ENCODE measurements around the gene MARVELD2.

The MARVELD2 gene

GRCh38 chr5:69493396-69494133 is 78.6 kb downstream of the MARVELD2 start (continued):
- no peak for TF ChIP-seq ZNF449 (tag by site-specific recombination; IDR thresholded peaks at IDR 0.05)
- TF ChIP-seq ZNF561 (tag by site-specific recombination; IDR thresholded peaks at IDR 0.05; ENCODE audit: borderline replicate concordance): no peak; the same call in 1 of the 2 replicates
- no peak; the same call in 1 of the 2 replicates for TF ChIP-seq ZNF692 (tag by site-specific recombination; IDR thresholded peaks at IDR 0.05)
- no peak for TF ChIP-seq KLF7 (tag by site-specific recombination; IDR thresholded peaks at IDR 0.05; ENCODE audit: borderline replicate concordance)
- no peak for TF ChIP-seq ZNF623 (tag by site-specific recombination; IDR thresholded peaks at IDR 0.05)
- TF ChIP-seq ZNF624 (tag by site-specific recombination; IDR thresholded peaks at IDR 0.05): no peak
- TF ChIP-seq HOXD13 (CRISPR knock-in tag; IDR thresholded peaks at IDR 0.05; ENCODE audit: borderline replicate concordance): no peak
- TF ChIP-seq ZNF426 (tag by site-specific recombination; IDR thresholded peaks at IDR 0.05): no peak
- no peak for TF ChIP-seq ZNF701 (tag by site-specific recombination; IDR thresholded peaks at IDR 0.05)
- TF ChIP-seq ZNF2 (tag by site-specific recombination; IDR thresholded peaks at IDR 0.05): peak; percentile 26; the same call in 1 of the 2 replicates
- TF ChIP-seq ZNF23 (tag by site-specific recombination; IDR thresholded peaks at IDR 0.05; ENCODE audit: borderline replicate concordance): no peak
- TF ChIP-seq HOXC10 (CRISPR knock-in tag; IDR thresholded peaks at IDR 0.05): no peak
- TF ChIP-seq ZSCAN5A (tag by site-specific recombination; IDR thresholded peaks at IDR 0.05): no peak
- TF ChIP-seq KLF9 (tag by site-specific recombination; IDR thresholded peaks at IDR 0.05; ENCODE audit: low read depth): peak; percentile 40; the same call in 1 of the 2 replicates
- no peak for TF ChIP-seq ZNF26 (tag by site-specific recombination; IDR thresholded peaks at IDR 0.05)
- peak; percentile 56; the same call in 1 of the 2 replicates for TF ChIP-seq KLF10 (tag by site-specific recombination; IDR thresholded peaks at IDR 0.05)
- TF ChIP-seq ZNF366 (tag by site-specific recombination; conservative IDR thresholded peaks at IDR 0.05): no peak
- TF ChIP-seq ZBTB7A (tag by site-specific recombination; IDR thresholded peaks at IDR 0.05; ENCODE audit: low read depth): 0 out of 2 replicates have a peak, but pooled peaks have one; percentile 4
- TF ChIP-seq ZNF660 (tag by site-specific recombination; IDR thresholded peaks at IDR 0.05): peak; percentile 67; the same call in 1 of the 2 replicates
- TF ChIP-seq ZNF626 (tag by site-specific recombination; IDR thresholded peaks at IDR 0.05): no peak
- no peak for TF ChIP-seq ZNF169 (tag by site-specific recombination; IDR thresholded peaks at IDR 0.05)
- TF ChIP-seq ZNF785 (tag by site-specific recombination; IDR thresholded peaks at IDR 0.05): no peak
- no peak for TF ChIP-seq SP7 (tag by site-specific recombination; IDR thresholded peaks at IDR 0.05)
- no peak for TF ChIP-seq ZNF473 (tag by site-specific recombination; IDR thresholded peaks at IDR 0.05)
- TF ChIP-seq TRIM28 (IDR thresholded peaks at IDR 0.05; ENCODE audit: borderline replicate concordance, low read length): no peak
- TF ChIP-seq ZNF585B (tag by site-specific recombination; IDR thresholded peaks at IDR 0.05): 0 out of 2 replicates have a peak, but pooled peaks have one; percentile 15
- TF ChIP-seq FEZF1 (tag by site-specific recombination; IDR thresholded peaks at IDR 0.05): no peak
- TF ChIP-seq ZNF354C (tag by site-specific recombination; IDR thresholded peaks at IDR 0.05; ENCODE audit: borderline replicate concordance, low read depth): no peak
- TF ChIP-seq ZBTB26 (tag by site-specific recombination; optimal IDR thresholded peaks at IDR 0.05): peak; percentile 71
- no peak for TF ChIP-seq KLF1 (tag by site-specific recombination; IDR thresholded peaks at IDR 0.05)
- TF ChIP-seq GLI2 (tag by site-specific recombination; IDR thresholded peaks at IDR 0.05; ENCODE audit: borderline replicate concordance, low read depth): no peak
- TF ChIP-seq ZNF112 (tag by site-specific recombination; IDR thresholded peaks at IDR 0.05): no peak
- TF ChIP-seq ZNF175 (tag by site-specific recombination; IDR thresholded peaks at IDR 0.05): no peak
- TF ChIP-seq ZFP41 (tag by site-specific recombination; IDR thresholded peaks at IDR 0.05; ENCODE audit: borderline replicate concordance): no peak
- TF ChIP-seq ZFHX2 (tag by site-specific recombination; conservative IDR thresholded peaks at IDR 0.05): peak; percentile 73

Measured in HEK293 (cell line).